ENCODE data around the gene CLVS2. TPM values are rescaled to one million over a fixed set of nuclear protein-coding genes. Genes with fewer than 3 reads are reported as not detected.

CLVS2 gene
- total RNA-seq, 1 donor from 2014 or later: not detected

- Mint-ChIP-seq H3K9me3 (ENCODE audit: low read depth) (peaks cover 3% of the 10 kb centered on the region), H3K4me1 (ENCODE audit: low read depth) (no peaks in the 10 kb centered on the region), H3K4me3 (ENCODE audit: unreplicated experiment) (no peak overlapping the region), H3K27me3 (ENCODE audit: low read depth) (peaks cover 4% of the 10 kb centered on the region), H3K27ac (ENCODE audit: unreplicated experiment) (no peak overlapping the region), H3K36me3 (ENCODE audit: low read depth) (no peaks in the 10 kb centered on the region)
- no peak for DNase-seq (ENCODE audit: low spot score)
- no peak for TF ChIP-seq CTCF (IDR thresholded peaks at IDR 0.05)
These were observed 28.9 kb downstream of the CLVS2 start for GRCh38 chr6:123024976-123025375.

- TF ChIP-seq CTCF (IDR thresholded peaks at IDR 0.05): no peak
- Mint-ChIP-seq H3K27ac (ENCODE audit: unreplicated experiment) (no peak overlapping the region), H3K9me3 (ENCODE audit: low read depth) (no peaks in the 10 kb centered on the region), H3K4me3 (ENCODE audit: unreplicated experiment) (no peak overlapping the region), H3K4me1 (ENCODE audit: low read depth) (no peaks in the 10 kb centered on the region), H3K36me3 (ENCODE audit: low read depth) (no peaks in the 10 kb centered on the region), H3K27me3 (ENCODE audit: low read depth) (peaks cover 10% of the 10 kb centered on the region)
- no peak for DNase-seq (ENCODE audit: low spot score)
These were observed 31.4 kb downstream of the CLVS2 start for GRCh38 chr6:123027408-123027807.

GRCh38 chr6:123028263-123028662 lies 32.2 kb downstream of the CLVS2 start:
- Mint-ChIP-seq H3K4me3 (ENCODE audit: unreplicated experiment) (no peak overlapping the region), H3K27me3 (ENCODE audit: low read depth) (peaks cover 10% of the 10 kb centered on the region), H3K4me1 (ENCODE audit: low read depth) (no peaks in the 10 kb centered on the region), H3K9me3 (ENCODE audit: low read depth) (no peaks in the 10 kb centered on the region), H3K27ac (ENCODE audit: unreplicated experiment) (no peak overlapping the region), H3K36me3 (ENCODE audit: low read depth) (no peaks in the 10 kb centered on the region)
- no peak for TF ChIP-seq CTCF (IDR thresholded peaks at IDR 0.05)
- no peak for DNase-seq (ENCODE audit: low spot score)

GRCh38 chr6:123030282-123030681 lies 34.2 kb downstream of the CLVS2 start:
- Mint-ChIP-seq H3K9me3 (ENCODE audit: low read depth) (no peaks in the 10 kb centered on the region), H3K4me3 (ENCODE audit: unreplicated experiment) (no peak overlapping the region), H3K27ac (ENCODE audit: unreplicated experiment) (no peak overlapping the region), H3K27me3 (ENCODE audit: low read depth) (peaks cover 15% of the 10 kb centered on the region), H3K36me3 (ENCODE audit: low read depth) (no peaks in the 10 kb centered on the region), H3K4me1 (ENCODE audit: low read depth) (no peaks in the 10 kb centered on the region)
- no peak for TF ChIP-seq CTCF (IDR thresholded peaks at IDR 0.05)
- DNase-seq (ENCODE audit: low spot score): no peak

GRCh38 chr6:123036648-123037047 lies 40.6 kb downstream of the CLVS2 start:
- no peaks in the 10 kb centered on the region for H3K4me1 Mint-ChIP-seq (ENCODE audit: low read depth)
- no peak for TF ChIP-seq CTCF (IDR thresholded peaks at IDR 0.05)
- H3K4me3 Mint-ChIP-seq (ENCODE audit: unreplicated experiment): no peak overlapping the region
- peaks cover 20% of the 10 kb centered on the region for H3K27me3 Mint-ChIP-seq (ENCODE audit: low read depth)
- no peaks in the 10 kb centered on the region for H3K36me3 Mint-ChIP-seq (ENCODE audit: low read depth)
- H3K9me3 Mint-ChIP-seq (ENCODE audit: low read depth): no peaks in the 10 kb centered on the region
- no peak for DNase-seq (ENCODE audit: low spot score)
- H3K27ac Mint-ChIP-seq (ENCODE audit: unreplicated experiment): no peak overlapping the region
